Mesendoderm (in vitro differentiated cells): ENCODE data around the gene CEBPA.

ENCODE experiments used
- DNase-seq: peaks from one replicate; pipeline ENCODE4 v3.0.0; 2013
- H2AK5ac ChIP-seq: 2 replicates; pipeline ENCODE4 v1.6.1; 2013; ENCODE audit warnings: low read length, inconsistent platforms
- H2BK120ac ChIP-seq: 2 replicates; pipeline ENCODE4 v1.6.1; 2013; ENCODE audit warnings: low read depth, mild to moderate bottlenecking, low read length, moderate library complexity, mixed read lengths
- H2BK15ac ChIP-seq: replicated peaks from 2 replicates; pipeline ENCODE4 v1.6.1; 2013; ENCODE audit warnings: low read depth, mild to moderate bottlenecking, moderate library complexity
- H2BK5ac ChIP-seq: 2 replicates; pipeline ENCODE4 v1.6.1; 2013; ENCODE audit warnings: low read length, inconsistent platforms
- H3K18ac ChIP-seq: 2 replicates; pipeline ENCODE4 v1.6.1; 2013; ENCODE audit warnings: mild to moderate bottlenecking, low read length, mixed read lengths
- H3K23ac ChIP-seq: one replicate; pipeline ENCODE4 v1.6.1; 2013; ENCODE audit warnings: low read length
- H3K27ac ChIP-seq: 2 replicates; pipeline ENCODE4 v1.5.1; 2013; ENCODE audit warnings: low read depth, mild to moderate bottlenecking, inconsistent platforms, low read length, moderate library complexity
- H3K27me3 ChIP-seq: 2 replicates; pipeline ENCODE4 v1.6.1; 2013; ENCODE audit warnings: low read length, control low read depth, mild to moderate bottlenecking, inconsistent platforms; ENCODE audit not compliant: insufficient read depth, poor library complexity
- H3K36me3 ChIP-seq: 2 replicates; pipeline ENCODE4 v1.6.1; 2013; ENCODE audit warnings: low read length, inconsistent platforms; ENCODE audit not compliant: control insufficient read depth, insufficient read depth
- H3K4ac ChIP-seq: one replicate; pipeline ENCODE4 v1.6.1; 2013; ENCODE audit warnings: low read depth, mild to moderate bottlenecking, low read length, moderate library complexity
- H3K4me1 ChIP-seq: 2 replicates; pipeline ENCODE4 v1.6.1; 2013; ENCODE audit warnings: low read depth, low read length, inconsistent platforms; ENCODE audit not compliant: control insufficient read depth
- H3K4me2 ChIP-seq: 2 replicates; pipeline ENCODE4 v1.6.1; 2013; ENCODE audit warnings: low read length
- H3K4me3 ChIP-seq: 2 replicates; pipeline ENCODE4 v1.5.1; 2013; ENCODE audit warnings: mild to moderate bottlenecking, low read length
- H3K56ac ChIP-seq: one replicate; pipeline ENCODE4 v1.6.1; 2013; ENCODE audit warnings: low read length
- H3K79me1 ChIP-seq: 2 replicates; pipeline ENCODE4 v1.6.1; 2013; ENCODE audit warnings: low read length, inconsistent platforms
- H3K79me2 ChIP-seq: 2 replicates; pipeline ENCODE4 v1.6.1; 2013; ENCODE audit warnings: mild to moderate bottlenecking, low read length; ENCODE audit not compliant: control insufficient read depth, insufficient read depth
- H3K9ac ChIP-seq: 2 replicates; pipeline ENCODE4 v1.6.1; 2013; ENCODE audit warnings: low read length, inconsistent platforms
- H4K5ac ChIP-seq: one replicate; pipeline ENCODE4 v1.6.1; 2013; ENCODE audit warnings: low read length
- H4K8ac ChIP-seq: one replicate; pipeline ENCODE4 v1.6.1; 2013; ENCODE audit warnings: low read depth, mild to moderate bottlenecking, control low read depth, low read length, moderate library complexity
- WGBS: extraction: QIAGEN DNeasy Blood & Tissue Kit; methylation state at CpG from one replicate; pipeline ENCODE4 v1.1.7; 2013; ENCODE audit warnings: low lambda C conversion rate, missing lambda C conversion rate; ENCODE audit not compliant: insufficient coverage; ENCODE audit errors: extremely low coverage; 5-methylcytosine and 5-hydroxymethylcytosine counted together

CEBPA gene

GRCh38 chr19:33266974-33267484 is 35.3 kb downstream of the CEBPA start:
- Histone ChIP-seq H3K18ac (no peak overlapping the region), H3K4ac (no peak overlapping the region), H3K23ac (no peak overlapping the region), H2BK120ac (no peak overlapping the region), H3K4me1 (no peaks in the 10 kb centered on the region), H2AK5ac (no peak overlapping the region), H3K9ac (no peak overlapping the region), H2BK5ac (no peak overlapping the region), H2BK15ac (no peak overlapping the region), H3K4me2 (no peak overlapping the region), H3K36me3 (no peaks in the 10 kb centered on the region), H3K27ac (no peak overlapping the region), H3K79me1 (no peaks in the 10 kb centered on the region), H4K5ac (no peak overlapping the region), H3K27me3 (no peaks in the 10 kb centered on the region), H3K4me3 (no peak overlapping the region), H3K56ac (no peak overlapping the region), H4K8ac (no peak overlapping the region), H3K79me2 (no peaks in the 10 kb centered on the region)
- no CpG with 5 or more reads among the region's 20 CpGs for WGBS
- no peak for DNase-seq

GRCh38 chr19:33264881-33265445 is 37.4 kb downstream of the CEBPA start:
- H3K18ac ChIP-seq, result no peak overlapping the region
- no peak for DNase-seq
- no peaks in the 10 kb centered on the region for H3K79me1 ChIP-seq
- H3K4me2 ChIP-seq, result no peak overlapping the region
- no peak overlapping the region for H2AK5ac ChIP-seq
- no CpG with 5 or more reads among the region's 14 CpGs for WGBS
- no peak overlapping the region for H4K8ac ChIP-seq
- no peaks in the 10 kb centered on the region for H3K27me3 ChIP-seq
- H3K36me3 ChIP-seq, result no peaks in the 10 kb centered on the region
- H2BK5ac ChIP-seq, result no peak overlapping the region
- no peak overlapping the region for H2BK120ac ChIP-seq
- H2BK15ac ChIP-seq, result no peak overlapping the region
- no peaks in the 10 kb centered on the region for H3K4me1 ChIP-seq
- no peak overlapping the region for H3K4me3 ChIP-seq
- no peak overlapping the region for H3K56ac ChIP-seq
- no peak overlapping the region for H3K4ac ChIP-seq
- H4K5ac ChIP-seq, result no peak overlapping the region
- no peaks in the 10 kb centered on the region for H3K79me2 ChIP-seq
- H3K23ac ChIP-seq, result no peak overlapping the region
- no peak overlapping the region for H3K9ac ChIP-seq
- no peak overlapping the region for H3K27ac ChIP-seq

GRCh38 chr19:33263325-33264023 is 38.9 kb downstream of the CEBPA start:
- H3K4ac ChIP-seq, result no peak overlapping the region
- DNase-seq, result no peak
- H2BK120ac ChIP-seq, result no peak overlapping the region
- H3K56ac ChIP-seq, result no peak overlapping the region
- H3K18ac ChIP-seq, result no peak overlapping the region
- no peak overlapping the region for H3K4me3 ChIP-seq
- H3K23ac ChIP-seq, result no peak overlapping the region
- H4K8ac ChIP-seq, result no peak overlapping the region
- no peak overlapping the region for H4K5ac ChIP-seq
- H3K27me3 ChIP-seq, result no peaks in the 10 kb centered on the region
- no peaks in the 10 kb centered on the region for H3K79me1 ChIP-seq
- H2AK5ac ChIP-seq, result no peak overlapping the region
- H3K27ac ChIP-seq, result no peak overlapping the region
- H2BK5ac ChIP-seq, result no peak overlapping the region
- no peaks in the 10 kb centered on the region for H3K36me3 ChIP-seq
- H2BK15ac ChIP-seq, result no peak overlapping the region
- H3K4me1 ChIP-seq, result no peaks in the 10 kb centered on the region
- WGBS, result no CpG with 5 or more reads among the region's 25 CpGs
- no peak overlapping the region for H3K4me2 ChIP-seq
- no peaks in the 10 kb centered on the region for H3K79me2 ChIP-seq
- no peak overlapping the region for H3K9ac ChIP-seq

GRCh38 chr19:33261511-33262189 is 40.7 kb downstream of the CEBPA start:
- Histone ChIP-seq H3K9ac (no peak overlapping the region), H3K79me1 (no peaks in the 10 kb centered on the region), H3K4me2 (no peak overlapping the region), H2AK5ac (no peak overlapping the region), H3K4ac (no peak overlapping the region), H2BK120ac (no peak overlapping the region), H3K27me3 (no peaks in the 10 kb centered on the region), H3K56ac (no peak overlapping the region), H3K36me3 (no peaks in the 10 kb centered on the region), H4K5ac (no peak overlapping the region), H3K79me2 (no peaks in the 10 kb centered on the region), H3K4me3 (no peak overlapping the region), H3K23ac (no peak overlapping the region), H4K8ac (no peak overlapping the region), H3K4me1 (no peaks in the 10 kb centered on the region), H2BK5ac (no peak overlapping the region), H2BK15ac (no peak overlapping the region), H3K18ac (no peak overlapping the region), H3K27ac (no peak overlapping the region)
- no peak for DNase-seq
- no CpG with 5 or more reads among the region's 14 CpGs for WGBS

- no peak overlapping the region for H3K23ac ChIP-seq
- no peak overlapping the region for H3K27ac ChIP-seq
- H2BK5ac ChIP-seq, result no peak overlapping the region
- no peak overlapping the region for H2BK15ac ChIP-seq
- no peak overlapping the region for H4K8ac ChIP-seq
- H3K4ac ChIP-seq, result no peak overlapping the region
- H4K5ac ChIP-seq, result no peak overlapping the region
- no peak overlapping the region for H3K4me3 ChIP-seq
- no peak overlapping the region for H3K18ac ChIP-seq
- no peak overlapping the region for H3K56ac ChIP-seq
- H3K4me2 ChIP-seq, result no peak overlapping the region
- WGBS, result no CpG with 5 or more reads among the region's 24 CpGs
- no peaks in the 10 kb centered on the region for H3K79me2 ChIP-seq
- H2AK5ac ChIP-seq, result no peak overlapping the region
- no peak overlapping the region for H2BK120ac ChIP-seq
- H3K79me1 ChIP-seq, result no peaks in the 10 kb centered on the region
- no peaks in the 10 kb centered on the region for H3K4me1 ChIP-seq
- H3K9ac ChIP-seq, result no peak overlapping the region
- no peaks in the 10 kb centered on the region for H3K36me3 ChIP-seq
- no peak for DNase-seq
- H3K27me3 ChIP-seq, result no peaks in the 10 kb centered on the region
Observed at GRCh38 chr19:33260628-33261418, 41.5 kb downstream of the CEBPA start.
